DND-41 (cell line): ENCODE results near the gene RBBP5.

Experiments used
- CTCF ChIP-seq: IDR thresholded peaks from 2 replicates; pipeline ENCODE4 v1.5.1; 2012; ENCODE audit warnings: borderline replicate concordance, low read length, moderate library complexity, mild to moderate bottlenecking; ENCODE audit not compliant: poor library complexity, severe bottlenecking; ENCODE audit errors: extremely low read depth
- EZH2 ChIP-seq: IDR thresholded peaks from 3 replicates; pipeline ENCODE4 v1.6.1; 2012; ENCODE audit warnings: borderline replicate concordance, low read depth, mild to moderate bottlenecking, moderate library complexity, low read length, inconsistent platforms; ENCODE audit not compliant: severe bottlenecking

DNA sequence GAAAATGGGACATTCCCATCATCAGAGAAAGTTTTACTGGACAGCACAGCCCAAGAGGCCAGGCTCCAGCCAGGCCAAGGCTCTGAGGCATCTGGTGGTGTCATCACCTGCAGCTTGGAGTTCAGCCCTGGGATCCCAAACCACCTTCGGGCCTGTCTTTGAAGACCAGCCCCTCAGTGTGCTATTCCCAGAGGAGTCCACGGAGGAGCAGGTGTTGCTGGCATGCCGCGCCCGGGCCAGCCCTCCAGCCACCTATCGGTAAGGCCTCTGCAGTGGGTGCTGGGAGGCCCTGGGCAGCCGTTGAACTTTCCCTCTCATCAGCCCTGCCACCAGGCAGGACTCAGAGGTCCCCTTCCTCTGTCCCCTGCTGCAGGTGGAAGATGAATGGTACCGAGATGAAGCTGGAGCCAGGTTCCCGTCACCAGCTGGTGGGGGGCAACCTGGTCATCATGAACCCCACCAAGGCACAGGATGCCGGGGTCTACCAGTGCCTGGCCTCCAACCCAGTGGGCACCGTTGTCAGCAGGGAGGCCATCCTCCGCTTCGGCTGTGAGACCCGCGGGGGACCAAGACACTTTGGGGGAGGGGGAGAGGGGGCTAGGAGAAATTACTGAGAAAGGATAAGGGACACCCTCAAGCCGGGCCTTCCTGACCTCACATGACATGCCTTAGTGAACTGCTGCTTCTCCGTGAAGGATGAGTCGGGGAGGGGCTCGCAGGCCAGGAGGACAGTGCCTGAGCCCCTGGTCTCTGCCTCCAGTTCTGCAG, 63.8 kb downstream of the RBBP5 start:
- TF ChIP-seq CTCF: no peak
- no peak for TF ChIP-seq EZH2
